ENCODE measurements around the gene EVA1C. TPM values are rescaled to one million over a fixed set of nuclear protein-coding genes. Genes with fewer than 3 reads are reported as not detected.

Gene EVA1C
- total RNA-seq, 2 experiments from 2014 or later: 11.1 to 12.7 TPM

- Mint-ChIP-seq H3K9me3 (no peaks in the 10 kb centered on the region), H3K4me1 (ENCODE audit: low read depth) (no peaks in the 10 kb centered on the region), H3K27ac (no peak overlapping the region), H3K36me3 (ENCODE audit: low read depth) (no peaks in the 10 kb centered on the region), H3K27me3 (no peaks in the 10 kb centered on the region), H3K4me3 (no peak overlapping the region)
- no peaks in the 10 kb centered on the region for H3K36me3 ChIP-seq (ENCODE audit: insufficient read depth, low read length)
- ATAC-seq (ENCODE audit: poor library complexity) (no peak), DNase-seq (no peak)
- intact Hi-C loops (cut with DNase I, micrococcal nuclease): no loop called here
- no peak overlapping the region for H3K4me3 ChIP-seq (ENCODE audit: low read length)
- peaks cover 0 to 14% of the 10 kb centered on the region in 2 experiments for H3K9me3 ChIP-seq (ENCODE audit: control insufficient read depth in 1 of 2, insufficient read depth in 1 of 2, low read length in 2 of 2)
- TF ChIP-seq, protein P1, sequence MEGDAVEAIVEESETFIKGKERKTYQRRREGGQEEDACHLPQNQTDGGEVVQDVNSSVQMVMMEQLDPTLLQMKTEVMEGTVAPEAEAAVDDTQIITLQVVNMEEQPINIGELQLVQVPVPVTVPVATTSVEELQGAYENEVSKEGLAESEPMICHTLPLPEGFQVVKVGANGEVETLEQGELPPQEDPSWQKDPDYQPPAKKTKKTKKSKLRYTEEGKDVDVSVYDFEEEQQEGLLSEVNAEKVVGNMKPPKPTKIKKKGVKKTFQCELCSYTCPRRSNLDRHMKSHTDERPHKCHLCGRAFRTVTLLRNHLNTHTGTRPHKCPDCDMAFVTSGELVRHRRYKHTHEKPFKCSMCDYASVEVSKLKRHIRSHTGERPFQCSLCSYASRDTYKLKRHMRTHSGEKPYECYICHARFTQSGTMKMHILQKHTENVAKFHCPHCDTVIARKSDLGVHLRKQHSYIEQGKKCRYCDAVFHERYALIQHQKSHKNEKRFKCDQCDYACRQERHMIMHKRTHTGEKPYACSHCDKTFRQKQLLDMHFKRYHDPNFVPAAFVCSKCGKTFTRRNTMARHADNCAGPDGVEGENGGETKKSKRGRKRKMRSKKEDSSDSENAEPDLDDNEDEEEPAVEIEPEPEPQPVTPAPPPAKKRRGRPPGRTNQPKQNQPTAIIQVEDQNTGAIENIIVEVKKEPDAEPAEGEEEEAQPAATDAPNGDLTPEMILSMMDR (IDR thresholded peaks at IDR 0.05): no peak
- ChIA-PET CTCF (no interaction called here), POLR2A (no interaction called here)
- no peaks in the 10 kb centered on the region for H3K4me1 ChIP-seq (ENCODE audit: insufficient read depth, low read length)
- H3K27me3 ChIP-seq (ENCODE audit: control insufficient read depth in 1 of 2, insufficient read depth in 2 of 2, low read length in 2 of 2): no peaks in the 10 kb centered on the region
- H3K27ac ChIP-seq (ENCODE audit: low read depth in 1 of 2, low read length in 2 of 2): no peak overlapping the region
These were observed 111.0 kb downstream of the EVA1C start for GRCh38 chr21:32523463-32523862.

- ATAC-seq (ENCODE audit: poor library complexity) (no peak), DNase-seq (no peak)
- POLR2A ChIA-PET: no interaction called here
- intact Hi-C loops (cut with DNase I, micrococcal nuclease): no loop called here
- H3K4me1 Mint-ChIP-seq (ENCODE audit: low read depth): no peaks in the 10 kb centered on the region
- TF ChIP-seq, protein P1 (IDR thresholded peaks at IDR 0.05): no peak
- Histone ChIP-seq H3K4me3 (ENCODE audit: low read length) (no peak overlapping the region), H3K27ac (ENCODE audit: low read depth in 1 of 2, low read length in 2 of 2) (no peak overlapping the region), H3K9me3 (ENCODE audit: control insufficient read depth in 1 of 2, insufficient read depth in 1 of 2, low read length in 2 of 2) (peaks cover 0 to 12% of the 10 kb centered on the region in 2 experiments), H3K4me1 (ENCODE audit: insufficient read depth, low read length) (no peaks in the 10 kb centered on the region), H3K36me3 (ENCODE audit: insufficient read depth, low read length) (no peaks in the 10 kb centered on the region), H3K27me3 (ENCODE audit: control insufficient read depth in 1 of 2, insufficient read depth in 2 of 2, low read length in 2 of 2) (no peaks in the 10 kb centered on the region)
- H3K9me3 Mint-ChIP-seq: no peaks in the 10 kb centered on the region
- H3K36me3 Mint-ChIP-seq (ENCODE audit: low read depth): no peaks in the 10 kb centered on the region
- no peak overlapping the region for H3K4me3 Mint-ChIP-seq
- H3K27me3 Mint-ChIP-seq: no peaks in the 10 kb centered on the region
- H3K27ac Mint-ChIP-seq: no peak overlapping the region
- CTCF ChIA-PET: no interaction called here
These were observed 111.6 kb downstream of the EVA1C start for GRCh38 chr21:32523988-32524719.

DNA sequence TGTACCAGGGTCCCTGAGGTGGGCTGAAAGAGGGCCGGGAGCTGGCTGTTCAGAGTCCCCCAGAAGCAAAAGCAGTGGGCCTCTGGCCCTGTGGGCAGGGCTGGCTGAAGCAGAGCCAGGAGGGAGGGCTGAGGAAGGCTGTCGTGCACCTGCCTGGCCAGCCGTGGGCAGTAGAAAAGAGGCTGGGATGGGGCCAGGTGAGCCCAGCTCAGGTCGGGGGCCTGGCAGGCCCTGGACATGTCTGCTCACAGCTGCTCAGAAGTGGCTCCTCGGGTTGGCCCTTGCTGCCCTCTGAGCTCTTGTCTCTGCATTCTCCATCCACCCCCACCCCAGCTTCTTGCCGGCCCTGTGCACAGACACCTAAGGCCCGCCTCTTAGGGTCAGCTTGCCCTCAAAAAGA lies 112.8 kb downstream of the EVA1C start:
- Histone ChIP-seq H3K36me3 (ENCODE audit: insufficient read depth, low read length) (no peaks in the 10 kb centered on the region), H3K27me3 (ENCODE audit: control insufficient read depth in 1 of 2, insufficient read depth in 2 of 2, low read length in 2 of 2) (no peaks in the 10 kb centered on the region), H3K4me3 (ENCODE audit: low read length) (no peak overlapping the region), H3K27ac (ENCODE audit: low read depth in 1 of 2, low read length in 2 of 2) (no peak overlapping the region), H3K9me3 (ENCODE audit: control insufficient read depth in 1 of 2, insufficient read depth in 1 of 2, low read length in 2 of 2) (peaks cover 0 to 4% of the 10 kb centered on the region in 2 experiments), H3K4me1 (ENCODE audit: insufficient read depth, low read length) (no peaks in the 10 kb centered on the region)
- Mint-ChIP-seq H3K36me3 (ENCODE audit: low read depth) (no peaks in the 10 kb centered on the region), H3K27me3 (no peaks in the 10 kb centered on the region), H3K4me3 (no peak overlapping the region), H3K27ac (no peak overlapping the region), H3K4me1 (ENCODE audit: low read depth) (no peaks in the 10 kb centered on the region), H3K9me3 (no peaks in the 10 kb centered on the region)
- intact Hi-C loops (cut with DNase I, micrococcal nuclease): no loop called here
- POLR2A ChIA-PET: no interaction called here
- TF ChIP-seq, protein P1 (IDR thresholded peaks at IDR 0.05): no peak
- CTCF ChIA-PET: no interaction called here
- DNase-seq: no peak
- ATAC-seq (ENCODE audit: poor library complexity): no peak
